GM18511 (cell line): ENCODE results near the gene WNT16.
A peak's percentile ranks its signal among the peaks of the same experiment; 100 is the strongest.
"Not testable (repeated sequence)": the region's sequence is repeated elsewhere in the genome, so short reads cannot be mapped to it uniquely, and the experiment has no call there.

Experiments used
- ATAC-seq: cut with Tn5 transposase; IDR thresholded peaks from one replicate; pipeline ENCODE4 v1.9.1; 2021; ENCODE audit warnings: mild to moderate bottlenecking, moderate library complexity; ENCODE audit not compliant: unreplicated experiment

Gene WNT16, protein sequence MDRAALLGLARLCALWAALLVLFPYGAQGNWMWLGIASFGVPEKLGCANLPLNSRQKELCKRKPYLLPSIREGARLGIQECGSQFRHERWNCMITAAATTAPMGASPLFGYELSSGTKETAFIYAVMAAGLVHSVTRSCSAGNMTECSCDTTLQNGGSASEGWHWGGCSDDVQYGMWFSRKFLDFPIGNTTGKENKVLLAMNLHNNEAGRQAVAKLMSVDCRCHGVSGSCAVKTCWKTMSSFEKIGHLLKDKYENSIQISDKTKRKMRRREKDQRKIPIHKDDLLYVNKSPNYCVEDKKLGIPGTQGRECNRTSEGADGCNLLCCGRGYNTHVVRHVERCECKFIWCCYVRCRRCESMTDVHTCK

DNA sequence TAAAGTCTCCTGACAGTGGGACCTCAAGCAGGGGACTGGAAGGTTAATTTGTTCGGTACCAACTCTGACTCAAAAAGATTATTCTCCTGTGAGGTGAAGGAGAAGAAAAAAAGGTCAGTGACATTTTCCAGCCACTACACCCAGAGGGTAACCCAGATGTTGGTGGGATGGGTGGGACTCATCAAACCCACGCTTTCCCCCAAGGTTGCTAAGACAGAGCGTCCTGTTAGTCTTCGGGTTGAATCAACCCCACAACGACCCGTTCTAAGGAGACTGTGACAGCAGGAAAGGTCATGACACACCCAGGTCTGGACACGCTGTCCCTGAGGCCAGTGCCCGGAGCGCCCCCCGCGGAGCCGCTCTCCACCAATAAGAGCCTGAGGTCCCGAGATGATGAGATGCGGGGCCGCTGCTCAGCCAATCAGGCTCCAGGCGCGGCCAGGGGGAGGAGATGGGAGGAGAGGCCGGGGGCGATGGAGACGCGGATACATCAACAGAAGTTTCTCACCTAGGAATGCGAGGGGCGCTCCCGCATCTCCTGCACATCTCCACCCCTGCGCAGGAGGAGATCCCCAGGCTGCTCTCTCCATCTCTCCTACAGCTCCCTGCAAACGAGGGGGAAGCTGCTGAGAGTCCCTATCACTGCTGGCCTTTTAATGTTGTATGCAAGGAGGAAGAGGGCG is at the start of gene WNT16:
Gene WNT16 (plus strand): TSS at position 493 of the 683 bp plus-strand sequence. CDS start 293 bp downstream, outside the sequence.
- peak; percentile 2 for ATAC-seq

DNA sequence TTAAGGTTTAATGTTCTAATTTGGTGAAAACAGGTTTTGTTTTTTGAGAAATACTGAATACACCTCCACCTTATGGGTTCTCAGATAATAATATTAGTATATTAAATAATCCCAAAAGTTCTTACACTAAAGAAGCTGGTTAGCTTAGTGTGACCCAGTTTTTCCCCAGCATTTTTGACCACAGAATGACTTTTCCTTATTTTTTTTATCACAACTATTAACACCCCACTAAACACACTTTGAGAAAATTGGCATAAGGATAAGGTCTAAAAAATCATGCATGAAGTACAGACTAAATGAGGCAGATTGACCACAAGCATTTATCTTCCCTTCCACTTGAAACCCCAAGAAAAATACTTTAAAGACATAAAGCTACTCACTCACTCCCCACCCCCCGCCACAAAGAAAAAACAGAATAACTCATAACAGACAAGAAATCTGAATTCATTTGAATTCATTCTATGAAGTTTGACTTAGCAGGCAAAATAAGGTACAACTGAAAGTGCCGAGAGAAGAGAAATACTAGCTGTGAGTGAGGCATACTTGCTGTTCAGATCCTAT is 49.7 kb upstream of the WNT16 start:
- ATAC-seq: peak; percentile 22

DNA sequence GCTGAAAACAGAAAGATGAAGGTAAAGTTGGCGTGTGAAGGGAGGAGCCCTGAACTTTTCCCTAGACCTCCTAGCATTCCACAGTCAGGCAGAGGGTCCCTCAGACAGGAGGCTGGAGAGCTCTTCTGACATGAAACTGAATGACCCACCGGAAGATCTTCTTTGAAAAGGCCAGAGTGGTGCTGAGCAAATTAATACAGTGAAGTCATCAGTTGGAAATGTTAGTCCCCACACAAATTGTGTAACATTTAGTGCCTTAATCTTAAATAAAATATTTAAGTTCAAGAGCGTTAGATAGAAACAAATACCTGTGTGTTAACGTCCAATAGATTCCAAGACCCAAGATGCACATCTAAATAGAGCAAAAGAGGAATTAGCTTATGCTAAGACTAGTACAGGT is 49.0 kb upstream of the WNT16 start:
- no peak for ATAC-seq

DNA sequence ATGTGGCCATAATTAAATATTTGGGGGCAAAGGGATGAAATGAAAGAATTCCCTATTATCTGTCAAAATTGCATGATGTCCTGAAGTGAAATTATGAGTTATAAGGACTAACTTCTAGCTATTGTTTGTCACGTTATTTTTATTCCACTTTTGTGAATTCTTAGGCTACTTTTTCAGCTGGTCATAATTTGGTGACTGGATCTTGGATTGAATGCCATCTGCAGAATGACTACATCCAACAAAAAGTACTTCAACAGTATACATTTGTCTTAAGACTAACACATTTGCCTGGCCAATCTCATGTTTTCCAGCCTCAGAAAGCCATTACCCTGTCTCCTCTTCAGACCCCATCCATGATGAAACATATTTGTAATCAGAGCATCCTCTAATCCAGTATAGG is 48.1 kb upstream of the WNT16 start:
- ATAC-seq: no peak

DNA sequence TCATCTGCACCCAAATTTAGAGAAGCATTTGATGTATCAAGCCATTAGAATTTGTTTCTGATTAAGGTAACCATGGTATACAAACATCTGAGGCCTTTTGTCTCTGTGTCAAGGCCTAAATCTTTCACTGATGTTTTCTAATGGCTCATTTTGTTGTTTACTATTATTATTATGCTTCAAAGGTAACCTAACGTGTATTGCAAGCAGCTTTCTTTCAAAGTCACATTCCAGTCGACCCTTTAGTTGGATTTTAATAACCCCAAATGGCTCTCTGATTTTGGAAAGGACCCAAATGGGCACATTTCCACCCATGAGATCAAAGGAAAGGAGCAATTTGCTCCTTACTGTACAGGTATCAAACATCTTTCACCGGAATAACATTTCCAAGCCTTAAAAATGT is 46.7 kb upstream of the WNT16 start:
- no peak for ATAC-seq

DNA sequence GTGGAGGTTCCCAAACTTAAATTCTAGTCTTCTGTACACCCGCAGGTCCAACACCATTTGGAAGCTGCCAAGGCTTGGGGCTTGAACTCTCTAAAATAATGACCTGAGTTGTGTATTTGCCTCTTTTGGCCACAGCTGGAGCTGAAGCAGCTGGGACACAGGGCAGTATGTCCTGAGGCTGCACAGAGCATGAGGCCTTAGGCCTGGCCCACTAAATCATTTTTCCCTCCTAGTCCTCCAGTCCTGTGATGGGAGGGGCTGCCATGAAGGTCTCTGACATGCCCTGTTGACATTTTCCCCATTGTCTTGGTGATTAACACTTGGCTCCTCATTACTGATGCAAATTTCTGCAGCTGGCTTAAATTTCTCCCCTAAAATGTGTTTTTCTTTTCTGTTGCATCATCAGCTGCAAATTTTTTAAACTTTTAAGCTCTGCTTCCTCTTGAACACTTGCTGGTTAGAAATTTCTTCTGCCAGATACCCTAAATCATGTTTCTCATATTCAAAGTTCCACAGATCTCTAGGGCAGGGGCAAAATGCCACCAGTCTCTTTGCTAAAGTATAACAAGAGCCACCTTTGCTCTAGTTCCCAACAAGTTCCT is 43.6 kb upstream of the WNT16 start:
- no peak for ATAC-seq

DNA sequence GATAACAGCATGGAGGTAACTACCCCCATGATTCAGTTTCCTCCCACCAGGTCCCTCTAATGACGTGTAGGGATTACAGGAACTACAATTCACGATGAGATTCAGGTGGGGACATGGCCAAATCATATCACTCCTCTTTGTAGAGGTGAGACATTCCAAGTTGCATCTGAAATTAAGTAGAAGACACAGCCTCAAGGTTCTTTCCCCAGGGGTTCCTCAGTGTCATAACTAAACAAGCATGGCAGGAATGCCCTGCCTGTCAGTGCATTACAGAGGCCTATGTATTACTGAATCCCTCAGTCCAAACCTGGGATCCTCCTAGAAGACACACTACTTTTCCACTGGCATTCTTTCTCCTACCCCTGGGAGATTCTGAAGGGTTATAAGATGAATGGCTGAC is 42.6 kb upstream of the WNT16 start:
- no peak for ATAC-seq

DNA sequence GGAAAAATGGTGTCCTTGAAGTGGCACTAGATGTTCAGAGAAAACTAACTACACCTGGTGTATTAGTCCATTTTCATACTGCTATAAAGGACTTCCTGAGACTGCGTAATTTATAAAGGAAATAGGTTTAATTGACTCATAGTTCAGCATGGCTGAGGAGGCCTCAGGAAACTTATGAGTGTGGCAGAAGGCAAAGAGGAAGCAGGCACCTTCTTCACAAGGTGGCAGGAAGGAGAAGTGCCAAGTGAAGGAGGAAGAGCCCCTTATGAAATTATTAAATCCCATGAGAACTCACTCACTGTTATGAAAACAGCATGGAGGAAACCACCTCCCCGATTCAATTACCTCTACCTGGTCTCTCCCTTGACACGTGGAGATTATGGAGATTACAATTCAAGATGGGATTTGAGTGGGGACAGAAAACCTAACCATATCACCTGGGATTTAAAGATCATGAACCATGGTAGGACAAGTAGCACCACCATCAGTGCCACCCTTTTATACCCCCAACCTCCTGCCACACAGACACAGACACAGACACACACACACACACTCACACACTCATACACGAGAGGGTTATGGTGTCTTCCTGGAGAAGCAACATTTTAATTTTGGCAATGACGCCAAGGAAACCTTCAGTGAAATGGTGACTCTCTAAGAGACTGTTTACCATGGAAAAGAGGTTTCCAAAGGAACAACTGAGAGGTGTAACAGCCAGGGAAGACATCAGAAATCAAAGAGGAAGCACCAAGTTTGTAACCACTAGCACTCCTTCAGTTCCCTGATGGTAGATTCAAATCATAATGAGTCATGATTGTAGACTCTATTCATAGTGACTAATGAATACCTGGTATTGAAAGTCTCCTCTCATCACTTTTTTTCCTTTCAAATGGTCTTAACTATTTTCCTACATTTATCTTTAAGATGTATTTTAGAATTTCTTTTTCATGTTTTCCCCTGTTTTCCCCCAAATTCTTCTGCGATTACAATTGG is 41.8 kb upstream of the WNT16 start:
- no peak for ATAC-seq

DNA sequence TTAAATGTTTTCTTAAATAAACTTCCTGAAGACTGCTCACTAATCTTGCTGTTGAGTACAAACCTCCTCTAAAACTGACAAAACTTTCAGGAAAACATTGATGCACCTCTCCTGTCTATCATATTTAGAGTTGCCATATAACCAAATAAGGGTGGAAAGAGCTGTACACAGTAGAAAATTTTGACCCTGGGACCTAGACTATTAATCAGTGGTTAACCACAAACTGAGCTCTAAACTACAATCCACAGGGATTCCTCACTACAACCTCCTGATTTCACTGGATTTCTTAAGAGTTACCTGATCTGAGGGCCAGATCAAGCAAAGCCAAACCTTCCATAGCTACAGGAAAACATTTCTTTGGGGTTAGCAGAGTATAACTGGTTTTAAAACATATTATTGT is 39.9 kb upstream of the WNT16 start:
- no peak for ATAC-seq

DNA sequence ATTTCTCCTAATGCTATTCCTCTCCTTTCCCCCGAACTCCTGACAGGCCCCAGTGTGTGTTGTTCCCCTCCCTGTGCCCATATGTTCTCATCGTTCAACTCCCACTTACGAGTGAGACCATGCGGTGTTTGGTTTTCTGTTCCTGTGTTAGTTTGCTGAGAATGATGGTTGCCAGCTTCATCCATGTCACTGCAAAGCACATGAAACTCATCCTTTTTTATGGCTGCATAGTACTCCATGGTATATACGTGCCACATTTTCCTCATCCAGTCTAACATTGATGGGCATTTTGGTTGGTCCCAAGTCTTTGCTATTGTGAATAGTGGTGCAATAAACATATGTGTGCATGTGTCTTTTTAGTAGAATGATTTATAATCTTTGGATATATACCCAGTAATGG is 38.9 kb upstream of the WNT16 start:
- not testable (repeated sequence) for ATAC-seq

DNA sequence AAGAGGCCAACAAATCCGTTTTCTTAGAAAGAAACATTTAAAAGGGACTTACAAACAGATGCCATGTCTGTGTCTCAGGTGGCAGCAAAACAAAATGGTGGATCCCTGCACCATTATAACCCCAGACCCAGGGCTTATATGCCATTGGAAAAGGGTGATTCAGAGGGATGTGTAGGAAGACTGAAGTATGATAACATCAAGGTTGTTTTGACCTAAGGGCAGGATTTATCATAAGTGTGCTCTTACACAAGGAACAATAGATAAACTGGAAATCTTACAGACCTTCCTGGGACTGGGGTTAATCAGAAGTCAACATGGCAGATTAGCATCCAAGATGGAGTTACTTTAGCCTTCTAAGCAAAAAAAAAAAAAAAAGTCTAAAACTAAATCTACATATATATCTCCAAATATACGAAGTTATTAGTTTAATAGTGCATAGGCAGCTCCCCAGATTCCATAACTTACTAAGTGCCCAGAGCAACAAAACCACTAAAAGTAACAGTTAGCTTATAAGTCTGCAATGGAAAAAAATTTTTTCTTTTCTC is 34.3 kb upstream of the WNT16 start:
- ATAC-seq: no peak

DNA sequence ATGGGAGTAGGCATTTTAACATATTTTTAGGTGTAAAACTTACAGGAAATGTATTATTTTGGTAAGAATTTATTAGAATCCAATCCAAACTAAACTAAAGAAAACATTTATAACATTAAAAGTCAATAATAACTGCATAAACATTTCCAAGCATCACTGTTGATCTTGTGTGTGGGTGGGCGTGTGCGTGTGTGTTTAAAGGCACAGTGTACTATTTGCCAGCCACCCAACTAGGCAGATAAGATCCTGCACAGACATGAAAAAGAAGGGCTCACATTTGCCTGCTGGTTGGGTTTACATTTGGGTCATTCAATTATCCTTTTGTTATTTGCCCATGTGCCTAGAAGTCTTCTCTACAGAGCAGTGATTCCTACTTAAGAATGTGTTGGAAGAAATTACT is 31.0 kb upstream of the WNT16 start:
- no peak for ATAC-seq

DNA sequence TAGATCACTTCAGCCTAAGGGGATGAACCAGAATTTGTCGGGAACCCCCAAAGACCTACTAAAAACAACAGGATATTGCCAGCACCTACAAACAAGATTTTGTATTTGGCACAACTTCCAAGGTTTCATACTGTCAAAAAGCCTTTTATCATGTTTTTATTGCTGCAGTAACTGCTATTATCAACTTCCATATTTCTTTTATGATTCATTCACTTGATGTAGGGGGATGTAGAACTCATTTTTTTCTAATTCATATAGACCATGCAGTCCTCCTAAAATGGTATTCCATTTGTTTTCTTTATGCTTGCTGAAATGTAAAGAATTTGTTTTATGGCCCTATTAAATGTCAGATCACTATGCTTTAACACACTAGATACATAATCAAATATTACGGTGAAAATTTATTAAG is 30.0 kb upstream of the WNT16 start:
- no peak for ATAC-seq

DNA sequence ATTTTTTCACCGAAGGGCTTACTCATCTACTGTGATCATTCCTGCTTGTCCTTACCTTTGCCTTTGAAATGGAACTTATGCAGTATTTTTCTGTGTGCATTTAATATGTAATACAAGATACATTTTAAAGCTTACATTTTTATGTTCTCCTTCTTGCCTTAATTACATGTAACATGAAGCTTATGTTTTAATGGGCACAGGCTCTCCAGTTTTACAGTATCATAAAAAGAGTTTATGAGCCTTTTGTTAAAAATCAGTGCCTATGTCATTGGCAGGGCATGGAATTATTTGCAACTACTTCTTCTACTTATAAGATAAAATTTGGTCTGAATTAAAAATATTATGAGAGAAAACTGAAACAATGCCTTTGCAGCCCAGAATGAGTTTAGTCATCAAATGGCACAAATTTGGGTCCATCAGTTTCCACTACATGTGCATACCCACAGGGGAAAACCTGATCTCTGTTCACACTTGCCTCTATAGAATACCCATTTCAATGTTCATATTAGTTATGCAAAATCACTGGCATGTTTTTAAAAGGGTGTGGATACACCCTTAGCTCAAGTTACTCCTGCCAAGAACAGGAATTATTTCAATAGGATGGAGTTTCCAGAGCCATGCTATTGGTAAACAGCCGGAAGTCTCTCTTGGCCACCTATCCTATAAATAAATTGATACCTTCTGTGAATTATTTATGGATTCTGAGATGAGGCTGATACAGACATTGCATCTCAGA is 27.9 kb upstream of the WNT16 start:
- ATAC-seq: no peak

DNA sequence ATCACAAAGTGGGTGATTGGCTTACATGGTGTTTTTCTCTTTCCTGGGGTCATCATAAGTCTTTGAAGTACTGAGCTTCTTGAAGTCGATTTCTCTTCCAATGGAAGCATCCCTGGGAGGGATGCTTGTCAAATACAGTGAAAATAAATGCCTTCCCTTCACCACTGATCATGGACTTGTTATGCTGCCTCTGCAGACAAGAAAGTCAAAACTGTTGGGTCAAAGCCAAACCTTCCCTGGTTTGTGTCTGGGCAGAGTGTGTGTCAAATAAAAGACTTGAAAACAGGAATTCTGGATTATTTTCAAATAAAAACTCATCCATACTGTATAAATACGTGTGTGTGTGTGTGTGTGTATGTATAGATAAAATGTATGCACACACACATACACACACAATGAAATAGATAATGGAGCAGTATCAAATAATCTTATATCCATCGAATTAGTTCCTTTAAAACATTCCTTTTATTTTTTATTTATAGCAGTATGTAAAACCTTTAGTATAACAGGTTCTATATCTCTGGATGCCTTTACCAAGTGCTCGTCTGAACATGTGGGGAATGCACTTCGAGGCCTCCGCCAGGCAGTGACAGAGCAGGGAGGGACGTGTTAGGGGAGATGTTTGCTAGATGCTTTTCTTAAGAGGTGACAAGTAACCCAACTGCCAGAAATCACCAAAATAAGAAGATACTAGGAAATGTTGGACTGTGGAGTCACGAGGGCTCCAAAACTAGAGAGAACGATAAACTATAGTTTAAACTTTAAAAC is 27.2 kb upstream of the WNT16 start:
- no peak for ATAC-seq

DNA sequence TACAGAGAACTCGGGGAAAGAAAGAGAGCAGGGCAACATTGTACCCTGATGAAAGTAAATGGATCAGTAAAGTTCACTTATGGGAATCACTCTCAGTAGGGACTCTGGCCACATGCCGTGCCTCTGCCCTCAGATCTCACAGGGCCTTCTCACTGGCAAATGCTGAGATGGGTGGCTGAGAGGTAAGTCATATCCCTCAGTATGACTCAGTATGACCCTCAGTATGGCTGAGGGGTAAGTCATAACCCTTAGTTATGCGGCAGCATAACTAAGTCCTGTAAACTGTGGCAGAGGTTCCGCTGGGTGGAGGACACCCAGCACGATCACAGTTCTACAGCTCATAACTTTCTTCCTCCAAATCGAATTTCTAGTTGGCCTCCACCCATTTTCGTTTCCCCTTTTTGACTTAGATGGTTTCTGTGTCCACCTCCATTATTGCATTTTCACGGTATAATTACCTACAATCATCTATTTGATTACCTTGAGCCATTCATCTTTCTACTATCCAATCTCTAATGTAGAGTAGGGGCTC is 26.5 kb upstream of the WNT16 start:
- peak; percentile 96 for ATAC-seq

DNA sequence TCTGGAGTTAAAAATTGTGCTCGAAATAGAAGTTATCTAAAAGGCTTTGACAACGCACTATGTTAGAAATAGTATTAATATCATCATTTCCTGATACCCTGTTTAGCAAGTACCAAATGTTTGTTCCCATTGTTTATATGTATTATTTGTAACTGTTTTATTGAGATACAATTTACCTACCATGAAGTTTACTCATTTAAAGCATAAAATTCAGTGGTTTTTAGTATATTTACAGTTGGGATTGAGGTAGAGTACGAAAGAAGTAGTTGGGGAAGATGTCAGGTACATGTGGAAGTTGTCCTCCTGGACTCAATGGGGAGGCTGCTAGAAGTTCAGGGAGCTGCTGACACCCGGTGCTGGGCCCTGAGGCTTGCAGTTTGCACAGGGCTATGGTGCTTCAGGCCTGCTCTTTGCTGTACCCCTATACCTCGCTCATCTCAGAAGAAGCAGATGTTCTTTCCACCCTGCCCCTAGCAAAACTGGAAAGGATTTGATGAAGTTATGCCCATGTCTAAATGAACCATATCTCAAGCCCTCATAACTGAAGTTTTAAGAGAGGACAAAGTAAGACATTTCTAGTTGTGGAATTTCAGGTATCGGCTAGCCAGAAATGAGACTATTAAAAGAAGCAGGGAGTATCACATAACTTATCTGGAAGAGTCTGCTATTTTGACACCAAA is 25.2 kb upstream of the WNT16 start:
- ATAC-seq: no peak

DNA sequence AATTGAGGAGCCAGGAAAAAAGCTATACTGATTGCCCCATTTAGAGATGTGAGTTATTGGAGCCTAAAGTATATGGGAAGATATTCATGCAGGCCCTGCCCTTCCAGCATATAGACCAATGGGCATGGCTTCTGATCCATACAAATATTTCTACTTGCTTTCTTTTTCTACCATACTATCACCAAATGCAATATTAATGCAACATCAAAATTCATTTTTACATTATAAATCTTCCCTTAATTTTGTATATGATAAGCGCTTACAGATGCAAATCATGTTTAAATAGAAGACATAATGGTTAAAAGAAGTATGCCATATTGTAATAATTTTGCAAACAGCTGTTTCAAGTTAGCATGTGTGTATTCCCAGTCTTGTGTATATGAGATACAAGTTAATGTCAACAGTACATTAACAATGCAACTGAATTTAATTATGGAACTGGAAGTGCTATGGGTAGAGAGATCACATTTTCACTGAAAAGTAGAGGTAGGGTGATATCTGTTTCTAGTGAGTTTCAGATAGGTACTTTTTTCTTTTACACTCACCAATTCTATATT is 24.6 kb upstream of the WNT16 start:
- ATAC-seq: no peak
